Neural crest cell (in vitro differentiated cells): ENCODE measurements around the gene TMBIM4. TPM values are rescaled to one million over a fixed set of nuclear protein-coding genes. Genes with fewer than 3 reads are reported as not detected.
"Not testable (repeated sequence)": the region's sequence is repeated elsewhere in the genome, so short reads cannot be mapped to it uniquely, and the experiment has no call there.

ENCODE experiments used
- DNase-seq: peaks from one replicate; pipeline ENCODE4 v3.0.0; 2021; ENCODE audit warnings: low read depth, mixed read lengths, low spot score
- H3K27ac Mint-ChIP-seq: one replicate; pipeline ENCODE4 v1.8.0; 2021; ENCODE audit warnings: mild to moderate bottlenecking, mixed read lengths; ENCODE audit not compliant: unreplicated experiment
- H3K27me3 Mint-ChIP-seq: 2 replicates; pipeline ENCODE4 v1.8.0; 2021; ENCODE audit warnings: low read depth, mild to moderate bottlenecking, mixed read lengths
- H3K36me3 Mint-ChIP-seq: 2 replicates; pipeline ENCODE4 v1.8.0; 2021; ENCODE audit warnings: low read depth, mild to moderate bottlenecking, mixed read lengths
- H3K4me1 Mint-ChIP-seq: 2 replicates; pipeline ENCODE4 v1.8.0; 2021; ENCODE audit warnings: mixed read lengths
- H3K4me3 Mint-ChIP-seq: one replicate; pipeline ENCODE4 v1.8.0; 2021; ENCODE audit warnings: mild to moderate bottlenecking, mixed read lengths
- H3K9me3 Mint-ChIP-seq: 2 replicates; pipeline ENCODE4 v1.8.0; 2021; ENCODE audit warnings: mixed read lengths
- CTCF ChIP-seq: fragments of 200-600 bp; sonication (generic); conservative IDR thresholded peaks from 2 replicates; pipeline ENCODE4 v1.5.0; 2021; ENCODE audit warnings: antibody characterized with exemption, mild to moderate bottlenecking
- long read RNA-seq: library from polyadenylated mRNA; unstranded; transcript quantifications from one replicate; pipeline ENCODE4 v2.0.0, GENCODE V29; 2020
- total RNA-seq: library from RNA; stranded (reverse); gene quantifications from 2 replicates; pipeline ENCODE4 v1.2.1, GENCODE V29; 2021

The TMBIM4 gene
- total RNA-seq, result 22.2 and 27.2 TPM in 2 replicates
- long read RNA-seq, transcript TMBIM4-202 (7 exons, 2,952 nt), result major isoform, 23 of 29 reads
- long read RNA-seq, partial matches to known transcripts, result 0 of 29 reads
- long read RNA-seq, other reads (novel, unspliced or antisense), result 3 of 29 reads

- peak; percentile 47 for TF ChIP-seq CTCF
- peak within 1 kb of the TSS; percentile 99 for H3K27ac Mint-ChIP-seq
- no peaks in the 10 kb centered on the region for H3K27me3 Mint-ChIP-seq
- DNase-seq, result peak; percentile 46
- peaks cover 18% of the 10 kb centered on the region for H3K36me3 Mint-ChIP-seq
- H3K4me1 Mint-ChIP-seq, result peaks cover 10% of the 10 kb centered on the region
- peak within 1 kb of the TSS; percentile 88 for H3K4me3 Mint-ChIP-seq
- peaks cover 13% of the 10 kb centered on the region for H3K9me3 Mint-ChIP-seq
Observed at GRCh38 chr12:66169221-66170170, at the start of gene TMBIM4. Gene TMBIM4 (minus strand): TSS chr12:66169996. CDS start chr12:66169951, 45 bp downstream.

- no peak for DNase-seq
- Mint-ChIP-seq H3K4me3 (no peak overlapping the region), H3K9me3 (peaks cover 10% of the 10 kb centered on the region), H3K36me3 (peaks cover 10% of the 10 kb centered on the region), H3K27ac (no peak overlapping the region), H3K27me3 (no peaks in the 10 kb centered on the region), H3K4me1 (peaks cover 3% of the 10 kb centered on the region)
- no peak for TF ChIP-seq CTCF
Observed at GRCh38 chr12:66217342-66217917, 47.6 kb upstream of the TMBIM4 start.

- H3K27me3 Mint-ChIP-seq, H3K4me1 Mint-ChIP-seq, H3K9me3 Mint-ChIP-seq: not testable (repeated sequence)
Observed at GRCh38 chr12:66213011-66213410, 43.2 kb upstream of the TMBIM4 start.

GRCh38 chr12:66211573-66211972 lies 41.8 kb upstream of the TMBIM4 start:
- H3K27ac Mint-ChIP-seq, H3K4me1 Mint-ChIP-seq, H3K4me3 Mint-ChIP-seq, H3K36me3 Mint-ChIP-seq, DNase-seq, H3K27me3 Mint-ChIP-seq, H3K9me3 Mint-ChIP-seq: not testable (repeated sequence)

More at GRCh38 chr12:66213011-66213410, 43.2 kb upstream of the TMBIM4 start:
- not testable (repeated sequence) for H3K27ac Mint-ChIP-seq, DNase-seq, H3K4me3 Mint-ChIP-seq, H3K36me3 Mint-ChIP-seq

GRCh38 chr12:66210840-66211239 lies 41.0 kb upstream of the TMBIM4 start:
- H3K27me3 Mint-ChIP-seq, result no peaks in the 10 kb centered on the region
- H3K27ac Mint-ChIP-seq, result no peak overlapping the region
- no peak for TF ChIP-seq CTCF
- peaks cover 3% of the 10 kb centered on the region for H3K36me3 Mint-ChIP-seq
- H3K4me1 Mint-ChIP-seq, result peaks cover 5% of the 10 kb centered on the region
- H3K9me3 Mint-ChIP-seq, result peaks cover 8% of the 10 kb centered on the region
- DNase-seq, result no peak
- H3K4me3 Mint-ChIP-seq, result no peak overlapping the region

GRCh38 chr12:66206141-66206540 lies 36.3 kb upstream of the TMBIM4 start:
- Mint-ChIP-seq H3K36me3 (no peaks in the 10 kb centered on the region), H3K4me1 (no peaks in the 10 kb centered on the region), H3K4me3 (no peak overlapping the region), H3K9me3 (peaks cover 4% of the 10 kb centered on the region), H3K27ac (no peak overlapping the region), H3K27me3 (peaks cover 6% of the 10 kb centered on the region)
- DNase-seq, result no peak
- no peak for TF ChIP-seq CTCF
